Esophagus muscularis mucosa (tissue), 4 donors: ENCODE data around the gene RACGAP1. TPM values are rescaled to one million over a fixed set of nuclear protein-coding genes. Genes with fewer than 3 reads are reported as not detected.

ENCODE experiments used
- DNase-seq: peaks from one replicate; pipeline ENCODE4 v3.0.0-alpha.2; 2017; ENCODE audit errors: extremely low spot score
- H3K27ac ChIP-seq, 4 donors: fragments of 200-600 bp; sonication (generic); replicated peaks in 1 of 4; 1 replicate in 3 of 4; 2 replicates in 1 of 4; pipeline ENCODE4 v1.5.1; 2016 to 2019; ENCODE audit warnings: mild to moderate bottlenecking in 1 of 4
- H3K27me3 ChIP-seq, 4 donors: fragments of 200-600 bp; sonication (generic); one replicate each; pipeline versions ENCODE4 v1.5.1 to v1.6.0; 2016 to 2019
- H3K36me3 ChIP-seq, 4 donors: fragments of 200-600 bp; sonication (generic); one replicate each; pipeline ENCODE4 v1.5.1; 2016 to 2019
- H3K4me1 ChIP-seq, 4 donors: fragments of 200-600 bp; sonication (generic); one replicate each; pipeline ENCODE4 v1.5.1; 2016 to 2019
- H3K4me3 ChIP-seq, 4 donors: fragments of 200-600 bp; sonication (generic); 1 replicate in 2 of 4; 2 replicates in 2 of 4; pipeline ENCODE4 v1.5.1; 2016 to 2019; ENCODE audit warnings: mild to moderate bottlenecking in 4 of 4, moderate library complexity in 1 of 4
- H3K9me3 ChIP-seq, 4 donors: fragments of 200-600 bp; sonication (generic); 1 replicate in 3 of 4; 2 replicates in 1 of 4; pipeline ENCODE4 v1.5.1; 2016 to 2019
- CTCF ChIP-seq, 3 experiments: fragments of 200-600 bp in 2 of 3; fragments of 450-650 bp in 1 of 3; sonication (generic) in 2 of 3; IDR thresholded peaks; one replicate each; pipeline ENCODE4 v1.5.1; 2017 to 2019; ENCODE audit warnings: antibody characterized with exemption in 3 of 3, mild to moderate bottlenecking in 2 of 3, moderate library complexity in 1 of 3
- EP300 ChIP-seq: sonication (generic); formaldehyde crosslinking; IDR thresholded peaks from one replicate; pipeline ENCODE4 v1.6.1; 2017; ENCODE audit warnings: antibody characterized with exemption
- POLR2A ChIP-seq: fragments of 450-650 bp; IDR thresholded peaks from one replicate; pipeline ENCODE4 v1.6.1; 2017; ENCODE audit warnings: antibody characterized with exemption, moderate library complexity, mild to moderate bottlenecking, low read depth
- POLR2AphosphoS5 ChIP-seq, 2 donors: sonication (generic); formaldehyde crosslinking; IDR thresholded peaks; one replicate each; pipeline ENCODE4 v1.6.1; 2017; ENCODE audit warnings: antibody characterized with exemption in 2 of 2
- WGBS: methylation state at CpG from one replicate; pipeline ENCODE4 v1.1.5; 2018; 5-methylcytosine and 5-hydroxymethylcytosine counted together
- intact Hi-C: fragments of 100-400 bp; cut with DNase I; formaldehyde crosslinking; loops from one replicate; pipeline ENCODE4 v1.15.1; 2023
- total RNA-seq, 4 donors: library from RNA; depleted of rRNA; stranded (reverse); fragments of >200 nt; gene quantifications; one replicate each; pipeline versions ENCODE4 v1.1.0 to v1.2.1, GENCODE V29; 2016

RACGAP1 gene
- total RNA-seq, 4 donors from 2014 or later, result 10.5 to 13.3 (median 11.4) TPM

- 80% methylated on average over 14 of the region's 14 CpGs for WGBS
- no peak for TF ChIP-seq EP300
- no peak for TF ChIP-seq POLR2A
- TF ChIP-seq CTCF (IDR thresholded peaks at IDR 0.05), result no peak
- TF ChIP-seq POLR2AphosphoS5 (IDR thresholded peaks at IDR 0.05), result no peak
- peak overlapping the region in 2 of 4 donors; percentile 41 to 42 for H3K4me3 ChIP-seq
Measured at GRCh38 chr12:50051101-50051806, 26.0 kb upstream of the RACGAP1 start.

GRCh38 chr12:50050410-50051098 is 25.3 kb upstream of the RACGAP1 start:
- Histone ChIP-seq H3K4me1 (peaks cover 4 to 16% (median 14%) of the 10 kb centered on the region in 4 donors), H3K27me3 (peaks cover 0 to 30% (median 0%) of the 10 kb centered on the region in 4 donors), H3K9me3 (no peaks in the 10 kb centered on the region), H3K27ac (peak overlapping the region in 3 of 4 donors; percentile 14 to 34 (median 22)), H3K4me3 (peak overlapping the region; percentile 40 to 51 (median 42)), H3K36me3 (no peaks in the 10 kb centered on the region)
- intact Hi-C loops, result no loop called here
- peak; percentile 95 for DNase-seq
- TF ChIP-seq EP300, result no peak
- TF ChIP-seq POLR2A, result no peak
- TF ChIP-seq POLR2AphosphoS5 (IDR thresholded peaks at IDR 0.05), result no peak
- no peak for TF ChIP-seq CTCF (IDR thresholded peaks at IDR 0.05)
- 12% methylated on average over 28 of the region's 37 CpGs for WGBS

More at GRCh38 chr12:50051101-50051806, 26.0 kb upstream of the RACGAP1 start:
- peaks cover 11 to 23% (median 21%) of the 10 kb centered on the region in 4 donors for H3K4me1 ChIP-seq
- H3K36me3 ChIP-seq, result no peaks in the 10 kb centered on the region
- H3K9me3 ChIP-seq, result no peaks in the 10 kb centered on the region
- no peak for DNase-seq
- intact Hi-C loops, result no loop called here
- peak overlapping the region in 2 of 4 donors; percentile 14 to 22 for H3K27ac ChIP-seq
- H3K27me3 ChIP-seq, result peaks cover 0 to 33% (median 0%) of the 10 kb centered on the region in 4 donors

GRCh38 chr12:50050119-50050385 is 24.8 kb upstream of the RACGAP1 start:
- Histone ChIP-seq H3K4me1 (peaks cover 4 to 15% (median 13%) of the 10 kb centered on the region in 4 donors), H3K4me3 (peak overlapping the region in 2 of 4 donors; percentile 40 to 41), H3K27me3 (peaks cover 0 to 30% (median 0%) of the 10 kb centered on the region in 4 donors), H3K9me3 (no peaks in the 10 kb centered on the region), H3K27ac (no peak overlapping the region), H3K36me3 (no peaks in the 10 kb centered on the region)
- TF ChIP-seq POLR2A, result no peak
- intact Hi-C loops, result no loop called here
- DNase-seq, result no peak
- WGBS, result 95% methylated on average over 3 of the region's 3 CpGs

GRCh38 chr12:50049254-50050118 is 24.2 kb upstream of the RACGAP1 start:
- H3K36me3 ChIP-seq, result no peaks in the 10 kb centered on the region
- TF ChIP-seq POLR2AphosphoS5 (IDR thresholded peaks at IDR 0.05), result no peak
- TF ChIP-seq EP300, result no peak
- TF ChIP-seq POLR2A, result no peak
- TF ChIP-seq CTCF (IDR thresholded peaks at IDR 0.05), result no peak
- H3K27me3 ChIP-seq, result peaks cover 0 to 30% (median 0%) of the 10 kb centered on the region in 4 donors
- DNase-seq, result no peak
- intact Hi-C loops, result loop anchor here (10.0 kb wide), 1 partner anchor 185 kb away; no protein-coding TSS in a partner anchor
- no peak overlapping the region for H3K27ac ChIP-seq
- H3K9me3 ChIP-seq, result no peaks in the 10 kb centered on the region
- H3K4me1 ChIP-seq, result peaks cover 4 to 15% (median 13%) of the 10 kb centered on the region in 4 donors
- H3K4me3 ChIP-seq, result no peak overlapping the region
- WGBS, result 90% methylated on average over 3 of the region's 3 CpGs
